NCI-H2081 treated with DMSO at 0.1 percent for 48 hours (cell line): Measurements from ENCODE around the gene TTLL1.
"Not testable (repeated sequence)": the region's sequence is repeated elsewhere in the genome, so short reads cannot be mapped to it uniquely, and the experiment has no call there.

Experiments used
- DNase-seq: peaks from one replicate; lab custom pipeline; 2025; lab: John Stamatoyannopoulos, UW

Gene TTLL1

GRCh38 chr22:43013355-43014315 lies 75.6 kb downstream of the TTLL1 start:
- DNase-seq = no peak

GRCh38 chr22:43012390-43012789 lies 76.8 kb downstream of the TTLL1 start:
- no peak for DNase-seq

GRCh38 chr22:43011079-43011478 lies 78.1 kb downstream of the TTLL1 start:
- no peak for DNase-seq

- no peak for DNase-seq
Measured at GRCh38 chr22:43009444-43009843, 79.7 kb downstream of the TTLL1 start.

GRCh38 chr22:43008921-43009320 lies 80.3 kb downstream of the TTLL1 start:
- DNase-seq = no peak

- DNase-seq = no peak
Measured at GRCh38 chr22:43008509-43008908, 80.7 kb downstream of the TTLL1 start.

- no peak for DNase-seq
Measured at GRCh38 chr22:43007519-43008102, 81.6 kb downstream of the TTLL1 start.

GRCh38 chr22:43006753-43007152 lies 82.4 kb downstream of the TTLL1 start:
- no peak for DNase-seq

GRCh38 chr22:43006016-43006505 lies 83.1 kb downstream of the TTLL1 start:
- DNase-seq = no peak

GRCh38 chr22:43005106-43005505 lies 84.1 kb downstream of the TTLL1 start:
- no peak for DNase-seq

- DNase-seq = no peak
Measured at GRCh38 chr22:43004362-43005035, 84.7 kb downstream of the TTLL1 start.

- DNase-seq = no peak
Measured at GRCh38 chr22:43002202-43002586, 87.0 kb downstream of the TTLL1 start.

- no peak for DNase-seq
Measured at GRCh38 chr22:43001271-43002201, 87.7 kb downstream of the TTLL1 start.

- DNase-seq = no peak
Measured at GRCh38 chr22:43000441-43001175, 88.6 kb downstream of the TTLL1 start.

GRCh38 chr22:42997582-42998090 lies 91.6 kb downstream of the TTLL1 start:
- DNase-seq = no peak

GRCh38 chr22:42996646-42997365 lies 92.4 kb downstream of the TTLL1 start:
- DNase-seq = no peak

- DNase-seq = not testable (repeated sequence)
Measured at GRCh38 chr22:42995654-42996053, 93.5 kb downstream of the TTLL1 start.

GRCh38 chr22:42994917-42995562 lies 94.2 kb downstream of the TTLL1 start:
- DNase-seq = no peak

GRCh38 chr22:42994276-42994916 lies 94.8 kb downstream of the TTLL1 start:
- no peak for DNase-seq
